ENCODE data around the gene PRKAR1B.
"Not testable (repeated sequence)": the region's sequence is repeated elsewhere in the genome, so short reads cannot be mapped to it uniquely, and the experiment has no call there.

PRKAR1B gene

DNA sequence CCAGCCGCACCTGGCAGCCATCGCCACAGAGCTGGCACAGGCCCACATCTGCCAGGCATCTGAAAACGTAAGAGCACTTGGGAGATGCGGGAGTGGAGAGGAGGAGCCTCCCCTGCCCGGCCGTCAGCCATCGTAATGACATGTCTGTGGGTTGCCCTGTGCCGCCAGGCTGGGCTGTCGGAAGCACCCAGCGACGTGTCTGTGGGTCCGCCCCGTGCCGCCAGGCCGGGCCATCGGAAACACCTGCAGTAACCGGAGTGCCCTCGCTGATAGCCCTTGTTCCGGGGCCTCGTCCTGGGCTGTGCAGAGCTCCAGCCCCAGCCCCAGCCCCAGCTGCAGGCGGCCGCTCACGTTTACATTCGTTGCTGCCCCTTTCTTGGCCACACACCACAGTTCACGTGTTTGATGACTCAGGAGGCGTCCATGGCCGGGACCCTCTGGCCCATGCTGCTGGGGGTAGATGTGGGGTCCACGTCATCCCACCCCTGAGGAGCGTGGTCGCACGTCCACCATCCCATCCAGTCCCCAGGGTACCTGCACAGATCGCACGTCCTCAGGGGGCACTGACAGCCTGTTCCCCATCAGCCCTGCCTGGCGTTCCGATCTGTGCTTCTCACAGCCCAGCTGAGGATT lies 30.0 kb upstream of the PRKAR1B start:
- no peak for DNase-seq (ENCODE audit: low read depth in 2 of 2)

DNA sequence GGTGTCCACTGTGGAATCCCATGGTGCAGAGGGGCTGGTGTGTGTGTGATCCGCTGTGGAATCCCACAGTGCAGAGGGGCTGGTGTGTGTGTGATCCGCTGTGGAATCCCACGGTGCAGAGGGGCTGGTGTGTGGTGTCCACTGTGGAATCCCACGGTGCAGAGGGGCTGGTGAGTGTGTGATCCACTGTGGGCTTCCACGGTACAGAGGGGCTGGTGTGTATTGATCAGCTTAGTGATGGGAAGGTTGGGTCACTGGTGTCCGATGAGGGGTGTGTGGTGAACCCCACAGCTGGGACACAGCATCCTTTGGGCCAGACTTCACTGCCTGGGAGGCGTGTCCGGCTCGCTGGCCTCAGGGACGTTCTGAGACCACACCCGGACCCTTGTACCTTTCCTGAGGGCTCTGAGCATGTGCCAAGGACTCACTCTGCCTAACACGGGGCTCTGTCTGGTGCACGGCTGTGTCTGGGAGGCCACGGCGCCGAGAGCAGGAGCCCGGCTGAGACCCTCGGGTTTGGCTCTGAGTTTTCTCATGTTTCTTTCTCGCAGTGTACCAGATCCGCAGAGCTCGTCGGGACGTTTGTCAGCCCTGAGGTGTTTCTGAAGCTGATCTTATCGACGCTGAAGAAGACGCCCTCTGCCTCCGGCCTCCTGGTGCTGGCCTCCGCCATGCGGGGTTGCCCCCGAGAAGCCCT lies 29.3 kb upstream of the PRKAR1B start:
- no peak for DNase-seq (ENCODE audit: low read depth in 2 of 2)

DNA sequence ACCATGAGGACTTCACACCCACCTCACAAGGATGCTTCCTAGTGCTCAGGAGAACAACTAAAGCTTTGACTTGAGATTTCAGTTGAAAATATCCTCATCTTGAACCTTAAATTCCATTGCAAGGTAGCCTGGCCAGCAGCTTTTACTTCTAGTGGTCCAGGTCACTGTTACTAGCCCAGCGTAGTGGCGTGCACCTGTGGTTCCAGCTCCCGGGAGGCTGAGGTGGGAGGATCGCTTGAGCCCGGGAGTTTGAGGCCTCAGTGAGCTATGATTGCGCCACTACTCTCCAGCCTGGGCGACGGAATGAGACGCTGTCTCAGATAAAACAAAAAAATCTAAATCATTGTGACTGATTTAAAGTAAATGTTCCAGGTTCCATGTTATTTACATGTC lies 28.3 kb upstream of the PRKAR1B start:
- DNase-seq (ENCODE audit: low read depth in 2 of 2) = no peak

DNA sequence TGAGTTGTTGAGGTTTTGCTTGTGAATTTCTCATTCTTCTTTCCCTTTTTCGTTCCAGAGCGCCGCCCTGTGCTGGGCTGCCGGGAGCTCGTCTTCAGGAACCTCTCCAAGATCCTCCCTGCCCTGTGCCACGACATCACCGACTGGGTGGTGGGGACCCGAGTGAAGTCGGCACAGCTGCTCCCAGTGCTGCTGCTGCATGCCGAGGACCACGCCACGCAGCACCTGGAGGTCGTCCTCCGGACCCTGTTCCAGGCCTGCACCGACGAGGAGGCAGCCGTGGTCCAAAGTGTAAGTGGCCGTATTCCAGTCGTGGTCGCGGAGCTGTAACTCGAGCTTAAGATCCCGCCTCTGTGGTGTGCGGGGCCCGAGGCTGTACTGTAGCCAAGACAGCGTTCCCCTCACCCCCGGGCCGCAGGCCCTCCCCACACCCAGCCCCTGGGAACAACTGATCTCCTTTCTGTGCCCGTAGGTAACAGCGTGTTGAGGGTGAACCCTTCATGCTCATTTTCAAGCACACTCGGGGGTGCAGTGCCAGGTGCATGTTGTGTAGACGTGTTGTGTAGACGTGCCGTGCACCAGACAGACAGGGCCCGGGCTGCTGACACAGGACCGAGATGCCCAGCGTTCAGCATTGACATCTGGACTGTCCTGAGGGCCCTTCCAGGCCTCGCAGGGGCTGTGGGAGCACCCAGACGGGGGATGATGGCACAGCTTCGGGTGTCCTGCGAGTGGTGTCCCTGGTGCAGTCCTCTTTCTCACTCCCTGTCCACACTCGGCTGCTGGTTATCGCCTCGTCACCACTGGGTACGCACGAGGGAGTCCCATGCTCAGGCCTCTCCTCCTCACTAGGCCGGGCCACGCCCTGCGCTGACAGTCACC lies 27.7 kb upstream of the PRKAR1B start:
- DNase-seq (ENCODE audit: low read depth in 2 of 2) = no peak

DNA sequence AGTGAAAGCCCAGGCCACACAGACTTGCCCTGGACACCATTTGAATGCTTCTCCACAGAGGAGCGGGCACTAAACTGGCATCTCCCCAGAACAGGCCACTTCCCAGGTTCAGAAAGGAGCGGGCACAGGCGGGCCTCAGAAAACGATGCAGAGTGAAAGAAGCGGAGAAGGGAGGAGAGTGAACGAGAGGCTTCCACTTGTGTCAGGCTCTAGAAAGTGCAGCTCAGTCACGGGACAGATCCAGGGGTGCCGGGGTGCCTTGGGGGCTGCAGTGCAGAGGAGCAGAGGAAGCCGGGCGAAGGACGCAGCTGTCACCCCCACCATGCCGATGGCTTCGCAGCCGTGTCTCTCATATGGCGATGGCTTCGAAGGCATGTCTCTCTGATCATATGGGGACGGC lies 26.1 kb upstream of the PRKAR1B start:
- DNase-seq (ENCODE audit: low read depth in 2 of 2) = no peak

DNA sequence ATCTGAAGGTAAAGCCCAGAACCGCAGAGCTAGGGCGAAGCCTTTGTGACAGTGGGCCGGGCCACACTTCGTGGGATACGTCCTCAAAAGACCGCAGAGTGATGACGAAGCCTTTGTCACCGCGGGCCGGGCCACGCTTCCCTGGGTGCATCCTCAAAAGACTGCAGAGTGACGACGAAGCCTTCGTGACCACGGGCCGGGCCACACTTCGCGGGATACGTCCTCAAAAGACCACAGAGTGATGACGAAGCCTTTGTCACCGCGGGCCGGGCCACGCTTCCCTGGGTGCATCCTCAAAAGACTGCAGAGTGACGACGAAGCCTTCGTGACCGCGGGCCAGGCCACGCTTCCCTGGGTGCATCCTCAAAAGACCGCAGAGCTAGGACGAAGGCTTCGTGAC lies 25.2 kb upstream of the PRKAR1B start:
- DNase-seq (ENCODE audit: low read depth in 2 of 2) = not testable (repeated sequence)

GRCh38 chr7:751826-752225 lies 24.7 kb upstream of the PRKAR1B start:
- DNase-seq (ENCODE audit: low read depth in 2 of 2) = no peak

GRCh38 chr7:750111-750905 lies 23.2 kb upstream of the PRKAR1B start:
- no peak for DNase-seq (ENCODE audit: low read depth in 2 of 2)

DNA sequence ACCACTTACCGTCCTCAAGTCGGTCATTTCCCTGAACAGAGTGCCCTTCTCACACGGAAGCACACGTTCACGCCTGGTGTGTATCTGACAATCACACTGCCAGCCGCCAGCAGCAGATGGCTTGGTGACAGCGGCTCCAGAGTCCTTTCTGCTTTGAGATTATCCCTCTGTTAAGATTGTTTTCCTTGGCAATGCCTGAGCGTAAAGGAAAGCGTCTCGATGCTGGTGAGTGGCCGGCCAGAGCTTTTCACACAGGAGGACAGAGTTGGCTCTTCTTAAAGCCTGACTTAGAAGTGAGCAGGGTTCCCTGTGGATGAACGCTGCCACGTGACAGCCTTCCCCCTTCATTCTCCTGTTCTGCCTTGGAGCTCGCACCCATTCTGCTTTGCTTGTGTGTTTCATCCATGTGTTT lies 22.1 kb upstream of the PRKAR1B start:
- DNase-seq (ENCODE audit: low read depth in 2 of 2) = no peak

DNA sequence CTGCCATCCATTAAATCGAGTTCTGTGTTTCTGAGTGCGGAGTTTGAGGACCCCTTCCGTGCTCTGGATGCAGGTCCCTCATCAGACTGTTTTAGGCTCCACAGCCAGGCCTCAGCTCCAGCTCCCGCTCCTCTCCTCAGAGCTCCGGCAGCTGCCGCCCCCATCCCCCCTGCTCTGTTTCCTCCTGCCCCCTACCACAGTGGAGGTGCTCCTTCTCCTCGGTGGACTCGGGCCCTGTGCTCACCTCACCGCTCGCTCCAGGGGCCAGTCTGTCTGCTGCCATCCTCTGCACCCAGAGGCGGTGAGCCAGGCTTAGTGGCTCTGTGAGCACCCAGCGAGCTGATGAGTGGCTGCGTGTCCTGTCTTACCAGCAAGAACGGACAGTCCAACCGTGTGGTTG lies 21.4 kb upstream of the PRKAR1B start:
- no peak for DNase-seq (ENCODE audit: low read depth in 2 of 2)

- no peak for DNase-seq (ENCODE audit: low read depth in 2 of 2)
Observed at GRCh38 chr7:747186-747585, 20.1 kb upstream of the PRKAR1B start.

- DNase-seq (ENCODE audit: low read depth in 2 of 2) = no peak
Observed at GRCh38 chr7:746155-747061, 19.3 kb upstream of the PRKAR1B start.

- DNase-seq (ENCODE audit: low read depth in 2 of 2) = no peak
Observed at GRCh38 chr7:745431-746154, 18.5 kb upstream of the PRKAR1B start.

- DNase-seq (ENCODE audit: low read depth in 2 of 2) = no peak
Observed at GRCh38 chr7:744854-745430, 17.9 kb upstream of the PRKAR1B start.

DNA sequence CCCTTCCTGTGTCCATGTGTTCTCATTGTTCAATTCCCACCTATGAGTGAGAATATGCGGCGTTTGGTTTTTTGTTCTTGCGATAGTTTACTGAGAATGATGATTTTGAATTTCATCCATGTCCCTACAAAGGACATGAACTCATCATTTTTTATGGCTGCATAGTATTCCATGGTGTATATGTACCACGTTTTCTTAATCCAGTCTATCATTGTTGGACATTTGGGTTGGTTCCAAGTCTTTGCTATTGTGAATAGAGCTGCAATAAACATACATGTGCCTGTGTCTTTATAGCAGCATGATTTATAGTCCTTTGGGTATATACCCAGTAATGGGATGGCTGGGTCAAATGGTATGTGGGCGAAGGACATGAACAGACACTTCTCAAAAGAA lies 17.0 kb upstream of the PRKAR1B start:
- not testable (repeated sequence) for DNase-seq (ENCODE audit: low read depth in 2 of 2)

DNA sequence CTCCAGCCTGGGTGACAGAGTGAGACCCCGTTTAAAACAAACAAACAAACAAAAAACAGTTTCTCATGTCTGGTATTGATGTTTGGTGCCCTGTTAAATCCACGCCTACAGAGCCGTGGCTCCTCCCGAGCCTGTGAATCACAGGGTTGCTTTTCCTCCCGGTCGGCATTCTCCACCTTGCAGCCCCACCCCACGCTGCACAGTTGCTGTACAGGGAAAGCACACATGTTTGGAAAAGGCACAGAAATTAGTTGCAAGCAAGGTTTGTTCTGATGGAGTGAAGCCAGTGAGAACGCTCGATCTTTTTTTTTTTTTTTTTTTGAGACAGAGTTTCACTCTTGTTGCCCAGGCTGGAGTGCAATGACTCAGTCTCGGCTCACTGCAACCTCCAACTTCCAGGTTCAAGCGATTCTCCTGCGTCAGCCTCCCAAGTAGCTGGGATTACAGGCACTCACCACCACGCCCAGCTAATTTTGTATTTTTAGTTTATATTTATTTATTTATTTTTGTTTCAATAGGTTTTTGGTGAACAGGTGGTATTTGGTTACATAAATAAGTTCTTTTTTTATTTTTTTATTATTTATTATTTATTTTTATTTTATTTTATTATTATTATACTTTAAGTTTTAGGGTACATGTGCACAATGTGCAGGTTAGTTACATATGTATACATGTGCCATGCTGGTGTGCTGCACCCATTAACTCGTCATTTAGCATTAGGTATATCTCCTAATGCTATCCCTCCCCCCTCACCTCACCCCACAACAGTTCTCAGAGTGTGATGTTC lies 16.5 kb upstream of the PRKAR1B start:
- not testable (repeated sequence) for DNase-seq (ENCODE audit: low read depth in 2 of 2)

DNA sequence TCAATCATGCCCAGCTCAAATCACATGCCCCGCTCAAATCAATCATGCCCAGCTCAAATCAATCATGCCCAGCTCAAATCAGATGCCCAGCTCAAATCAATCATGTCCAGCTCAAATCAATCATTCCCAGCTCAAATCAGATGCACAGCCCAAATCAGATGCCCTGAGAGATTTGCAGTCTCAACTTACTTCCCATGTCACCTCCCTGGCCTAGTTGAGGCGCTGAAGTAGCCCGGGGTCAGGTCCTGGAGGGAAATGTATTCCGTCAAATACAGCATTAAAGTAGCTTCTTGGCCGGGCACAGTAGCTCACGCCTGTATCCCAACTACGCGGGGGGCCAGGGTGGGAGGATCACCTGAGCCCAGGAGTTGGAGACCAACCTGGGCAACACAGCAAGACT lies 15.7 kb upstream of the PRKAR1B start:
- no peak for DNase-seq (ENCODE audit: low read depth in 2 of 2)

DNA sequence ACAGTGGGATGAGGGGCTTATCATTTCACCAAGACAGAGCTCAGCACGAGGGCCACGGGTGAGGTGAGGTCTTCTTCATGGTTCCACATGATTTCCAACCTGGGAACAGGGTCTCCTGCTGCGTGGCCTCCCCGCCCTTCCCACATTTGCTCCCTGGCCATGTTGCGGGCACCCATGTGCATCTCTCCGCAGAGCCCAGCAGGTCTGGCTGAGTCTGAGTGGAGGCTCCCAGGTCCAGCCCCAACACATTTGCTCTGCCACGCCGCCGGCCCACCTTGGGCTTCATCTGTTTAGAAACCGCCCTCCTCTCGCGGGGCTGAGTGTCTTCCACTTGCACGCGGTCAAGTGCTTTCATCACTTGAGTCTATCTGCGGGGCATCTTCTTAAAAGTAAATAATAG lies 14.8 kb upstream of the PRKAR1B start:
- no peak for DNase-seq (ENCODE audit: low read depth in 2 of 2)

DNA sequence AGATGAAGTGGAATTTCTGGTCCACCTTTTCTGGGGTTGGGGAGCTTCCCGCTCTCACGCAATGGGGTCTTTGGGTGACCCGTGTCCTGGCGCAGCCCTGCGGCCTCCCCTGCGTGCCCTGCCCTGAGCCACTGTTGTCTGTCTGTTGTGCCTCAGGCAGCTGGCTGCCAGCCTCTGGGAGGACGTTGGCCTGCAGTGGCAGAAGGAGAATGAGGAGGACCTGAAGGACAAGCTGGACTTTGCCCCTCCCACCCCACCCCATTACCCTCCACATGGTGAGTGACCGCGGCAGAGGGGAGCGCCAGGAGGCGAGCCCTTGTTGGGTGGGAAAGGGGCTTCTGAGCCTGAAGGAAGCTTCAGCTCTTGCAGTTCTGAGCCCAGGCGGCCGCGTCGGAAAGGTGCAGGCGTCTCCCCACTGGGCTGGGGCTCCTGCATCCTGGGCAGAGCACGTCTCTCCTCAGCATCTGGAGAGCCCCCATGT lies 14.2 kb upstream of the PRKAR1B start:
- DNase-seq (ENCODE audit: low read depth in 2 of 2) = no peak

All from stimulated activated CD8-positive, alpha-beta memory T cell treated with anti-CD3 and anti-CD28 coated beads, Interleukin-15, amount 100 ng/mL, for 4 hours (primary cell).